ENCODE data around the gene CUBN.

DNA sequence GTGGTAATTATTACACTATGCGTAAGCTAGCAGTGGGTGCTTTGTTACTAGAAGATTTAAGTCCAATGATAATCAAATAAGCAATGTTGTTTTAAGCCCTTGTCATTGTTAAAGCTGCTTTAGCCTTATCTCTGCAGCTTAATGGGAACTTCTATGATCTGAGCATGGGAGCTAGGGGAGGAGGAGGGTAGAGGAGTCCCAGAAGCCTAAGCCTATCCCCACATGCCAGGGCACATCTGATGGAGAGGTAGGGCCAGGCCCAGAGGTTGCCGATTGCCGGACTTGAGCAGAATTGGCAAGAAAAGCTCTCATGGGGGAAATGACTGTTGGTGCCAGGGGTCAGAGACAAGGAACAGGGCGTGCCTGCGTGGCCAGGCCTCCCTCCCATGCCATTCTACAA lies 13.4 kb downstream of the CUBN start:
- TF ChIP-seq, protein P1, sequence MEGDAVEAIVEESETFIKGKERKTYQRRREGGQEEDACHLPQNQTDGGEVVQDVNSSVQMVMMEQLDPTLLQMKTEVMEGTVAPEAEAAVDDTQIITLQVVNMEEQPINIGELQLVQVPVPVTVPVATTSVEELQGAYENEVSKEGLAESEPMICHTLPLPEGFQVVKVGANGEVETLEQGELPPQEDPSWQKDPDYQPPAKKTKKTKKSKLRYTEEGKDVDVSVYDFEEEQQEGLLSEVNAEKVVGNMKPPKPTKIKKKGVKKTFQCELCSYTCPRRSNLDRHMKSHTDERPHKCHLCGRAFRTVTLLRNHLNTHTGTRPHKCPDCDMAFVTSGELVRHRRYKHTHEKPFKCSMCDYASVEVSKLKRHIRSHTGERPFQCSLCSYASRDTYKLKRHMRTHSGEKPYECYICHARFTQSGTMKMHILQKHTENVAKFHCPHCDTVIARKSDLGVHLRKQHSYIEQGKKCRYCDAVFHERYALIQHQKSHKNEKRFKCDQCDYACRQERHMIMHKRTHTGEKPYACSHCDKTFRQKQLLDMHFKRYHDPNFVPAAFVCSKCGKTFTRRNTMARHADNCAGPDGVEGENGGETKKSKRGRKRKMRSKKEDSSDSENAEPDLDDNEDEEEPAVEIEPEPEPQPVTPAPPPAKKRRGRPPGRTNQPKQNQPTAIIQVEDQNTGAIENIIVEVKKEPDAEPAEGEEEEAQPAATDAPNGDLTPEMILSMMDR (IDR thresholded peaks at IDR 0.05), result no peak
- no peak for TF ChIP-seq POLR2AphosphoS5 (IDR thresholded peaks at IDR 0.05)
- no peak for TF ChIP-seq POLR2A (IDR thresholded peaks at IDR 0.05)

Data from prostate gland (tissue), 2 donors.